Spleen (tissue), 7 donors: ENCODE data around the gene ANKRD17.

Experiments
- CTCF ChIP-seq, 11 experiments: fragments of 200-600 bp in 7 of 11; fragments of 450-650 bp in 4 of 11; sonication (generic) in 4 of 11; IDR thresholded peaks in 8 of 11; conservative IDR thresholded peaks in 3 of 11; 1 replicate in 7 of 11; 2 replicates in 4 of 11; pipeline versions ENCODE4 v1.4.0 to v1.8.0; 2016 to 2021; ENCODE audit warnings: antibody characterized with exemption in 11 of 11, inconsistent platforms in 4 of 11, mild to moderate bottlenecking in 1 of 11
- POLR2A ChIP-seq, 3 donors: fragments of 450-650 bp; IDR thresholded peaks; one replicate each; pipeline ENCODE4 v1.5.1; 2017; ENCODE audit warnings: antibody characterized with exemption in 3 of 3, mild to moderate bottlenecking in 1 of 3
- donor health status: DM: no; HTN: no; CAD: no; lungs with moderate emphysema.
- donor health status: DM: no; HTN: no; CAD: no.
- donor health status: DM: no; HTN: no; CAD: no.

- TF ChIP-seq CTCF (IDR thresholded peaks at IDR 0.05 in 8 of 11, conservative IDR thresholded peaks at IDR 0.05 in 3 of 11) (no peak), POLR2A (IDR thresholded peaks at IDR 0.05) (no peak)
Observed at GRCh38 chr4:73139245-73139644, 119.4 kb downstream of the ANKRD17 start.
